ENCODE measurements around the gene RYR2. TPM values are rescaled to one million over a fixed set of nuclear protein-coding genes. Genes with fewer than 3 reads are reported as not detected.

Gene RYR2
- total RNA-seq: 8.7 and 8.8 TPM in 2 replicates

GRCh38 chr1:237041795-237042525, at the start of gene RYR2:
Gene RYR2 (plus strand): TSS chr1:237042184. CDS start chr1:237042522, 338 bp downstream.
- no peaks in the 10 kb centered on the region for H3K9me3 Mint-ChIP-seq
- DNase-seq (ENCODE audit: low spot score): no peak
- H3K36me3 Mint-ChIP-seq (ENCODE audit: low read depth): no peaks in the 10 kb centered on the region
- no peak within 1 kb of the TSS for H3K27ac Mint-ChIP-seq
- intact Hi-C loops (cut with micrococcal nuclease): loop anchor here (10.0 kb wide), 3 partner anchors 263 to 523 kb away; no protein-coding TSS in a partner anchor
- H3K27me3 Mint-ChIP-seq (ENCODE audit: low read depth): peaks cover 46% of the 10 kb centered on the region
- peak within 1 kb of the TSS; percentile 62 for H3K4me3 Mint-ChIP-seq (ENCODE audit: low read depth)
- peaks cover 12% of the 10 kb centered on the region for H3K4me1 Mint-ChIP-seq (ENCODE audit: low read depth)

- Mint-ChIP-seq H3K27me3 (ENCODE audit: low read depth) (no peaks in the 10 kb centered on the region), H3K4me3 (ENCODE audit: low read depth) (no peak overlapping the region), H3K4me1 (ENCODE audit: low read depth) (no peaks in the 10 kb centered on the region), H3K36me3 (ENCODE audit: low read depth) (no peaks in the 10 kb centered on the region), H3K27ac (no peak overlapping the region), H3K9me3 (no peaks in the 10 kb centered on the region)
- intact Hi-C loops (cut with micrococcal nuclease): no loop called here
- DNase-seq (ENCODE audit: low spot score): no peak
Measured at GRCh38 chr1:236992449-236992848, 49.5 kb upstream of the RYR2 start.

GRCh38 chr1:236994450-236994849, 47.5 kb upstream of the RYR2 start:
- H3K36me3 Mint-ChIP-seq (ENCODE audit: low read depth): no peaks in the 10 kb centered on the region

GRCh38 chr1:236997361-236997760, 44.6 kb upstream of the RYR2 start:
- DNase-seq (ENCODE audit: low spot score): no peak
- no peaks in the 10 kb centered on the region for H3K9me3 Mint-ChIP-seq
- intact Hi-C loops (cut with micrococcal nuclease): no loop called here
- H3K36me3 Mint-ChIP-seq (ENCODE audit: low read depth): no peaks in the 10 kb centered on the region
- H3K27ac Mint-ChIP-seq: no peak overlapping the region
- no peak overlapping the region for H3K4me3 Mint-ChIP-seq (ENCODE audit: low read depth)
- no peaks in the 10 kb centered on the region for H3K27me3 Mint-ChIP-seq (ENCODE audit: low read depth)
- H3K4me1 Mint-ChIP-seq (ENCODE audit: low read depth): no peaks in the 10 kb centered on the region

More at GRCh38 chr1:236994450-236994849, 47.5 kb upstream of the RYR2 start:
- Mint-ChIP-seq H3K27me3 (ENCODE audit: low read depth) (no peaks in the 10 kb centered on the region), H3K27ac (no peak overlapping the region), H3K4me3 (ENCODE audit: low read depth) (no peak overlapping the region), H3K9me3 (no peaks in the 10 kb centered on the region), H3K4me1 (ENCODE audit: low read depth) (no peaks in the 10 kb centered on the region)
- DNase-seq (ENCODE audit: low spot score): no peak
- intact Hi-C loops (cut with micrococcal nuclease): no loop called here

GRCh38 chr1:236997882-236998281, 44.1 kb upstream of the RYR2 start:
- no peaks in the 10 kb centered on the region for H3K9me3 Mint-ChIP-seq
- no peak for DNase-seq (ENCODE audit: low spot score)
- H3K4me1 Mint-ChIP-seq (ENCODE audit: low read depth): no peaks in the 10 kb centered on the region
- H3K4me3 Mint-ChIP-seq (ENCODE audit: low read depth): no peak overlapping the region
- H3K27me3 Mint-ChIP-seq (ENCODE audit: low read depth): no peaks in the 10 kb centered on the region
- H3K27ac Mint-ChIP-seq: no peak overlapping the region
- no peaks in the 10 kb centered on the region for H3K36me3 Mint-ChIP-seq (ENCODE audit: low read depth)
- intact Hi-C loops (cut with micrococcal nuclease): no loop called here

- DNase-seq (ENCODE audit: low spot score): no peak
- H3K27me3 Mint-ChIP-seq (ENCODE audit: low read depth): no peaks in the 10 kb centered on the region
- H3K4me3 Mint-ChIP-seq (ENCODE audit: low read depth): no peak overlapping the region
- H3K4me1 Mint-ChIP-seq (ENCODE audit: low read depth): no peaks in the 10 kb centered on the region
- no peaks in the 10 kb centered on the region for H3K9me3 Mint-ChIP-seq
- intact Hi-C loops (cut with micrococcal nuclease): no loop called here
- no peaks in the 10 kb centered on the region for H3K36me3 Mint-ChIP-seq (ENCODE audit: low read depth)
- no peak overlapping the region for H3K27ac Mint-ChIP-seq
Measured at GRCh38 chr1:236998546-236998945, 43.4 kb upstream of the RYR2 start.

- Mint-ChIP-seq H3K4me3 (ENCODE audit: low read depth) (no peak overlapping the region), H3K4me1 (ENCODE audit: low read depth) (no peaks in the 10 kb centered on the region), H3K36me3 (ENCODE audit: low read depth) (no peaks in the 10 kb centered on the region), H3K27ac (no peak overlapping the region), H3K9me3 (no peaks in the 10 kb centered on the region), H3K27me3 (ENCODE audit: low read depth) (no peaks in the 10 kb centered on the region)
- no peak for DNase-seq (ENCODE audit: low spot score)
- intact Hi-C loops (cut with micrococcal nuclease): no loop called here
Measured at GRCh38 chr1:237000191-237000590, 41.8 kb upstream of the RYR2 start.

- H3K27ac Mint-ChIP-seq: no peak overlapping the region
- no peaks in the 10 kb centered on the region for H3K27me3 Mint-ChIP-seq (ENCODE audit: low read depth)
- H3K4me3 Mint-ChIP-seq (ENCODE audit: low read depth): no peak overlapping the region
- intact Hi-C loops (cut with micrococcal nuclease): no loop called here
- no peaks in the 10 kb centered on the region for H3K9me3 Mint-ChIP-seq
- H3K4me1 Mint-ChIP-seq (ENCODE audit: low read depth): no peaks in the 10 kb centered on the region
- no peaks in the 10 kb centered on the region for H3K36me3 Mint-ChIP-seq (ENCODE audit: low read depth)
- DNase-seq (ENCODE audit: low spot score): no peak
Measured at GRCh38 chr1:237003516-237003915, 38.5 kb upstream of the RYR2 start.

GRCh38 chr1:237004116-237004515, 37.9 kb upstream of the RYR2 start, which contains the start of gene MT1HL1:
Gene MT1HL1 (minus strand): TSS chr1:237004441. CDS start chr1:237004372, 69 bp downstream.
- H3K27me3 Mint-ChIP-seq (ENCODE audit: low read depth): no peaks in the 10 kb centered on the region
- no peaks in the 10 kb centered on the region for H3K36me3 Mint-ChIP-seq (ENCODE audit: low read depth)
- H3K4me3 Mint-ChIP-seq (ENCODE audit: low read depth): no peak within 1 kb of the TSS
- no peaks in the 10 kb centered on the region for H3K4me1 Mint-ChIP-seq (ENCODE audit: low read depth)
- intact Hi-C loops (cut with micrococcal nuclease): no loop called here
- no peak within 1 kb of the TSS for H3K27ac Mint-ChIP-seq
- no peak for DNase-seq (ENCODE audit: low spot score)
- no peaks in the 10 kb centered on the region for H3K9me3 Mint-ChIP-seq

GRCh38 chr1:237005674-237006073, 36.3 kb upstream of the RYR2 start:
- H3K4me3 Mint-ChIP-seq (ENCODE audit: low read depth): no peak overlapping the region
- H3K27ac Mint-ChIP-seq: no peak overlapping the region
- no peaks in the 10 kb centered on the region for H3K4me1 Mint-ChIP-seq (ENCODE audit: low read depth)
- intact Hi-C loops (cut with micrococcal nuclease): no loop called here
- no peaks in the 10 kb centered on the region for H3K27me3 Mint-ChIP-seq (ENCODE audit: low read depth)
- no peak for DNase-seq (ENCODE audit: low spot score)
- H3K36me3 Mint-ChIP-seq (ENCODE audit: low read depth): no peaks in the 10 kb centered on the region
- H3K9me3 Mint-ChIP-seq: no peaks in the 10 kb centered on the region

GRCh38 chr1:237007147-237007881, 34.7 kb upstream of the RYR2 start:
- Mint-ChIP-seq H3K9me3 (no peaks in the 10 kb centered on the region), H3K4me3 (ENCODE audit: low read depth) (no peak overlapping the region), H3K4me1 (ENCODE audit: low read depth) (no peaks in the 10 kb centered on the region), H3K36me3 (ENCODE audit: low read depth) (no peaks in the 10 kb centered on the region), H3K27me3 (ENCODE audit: low read depth) (no peaks in the 10 kb centered on the region), H3K27ac (no peak overlapping the region)
- DNase-seq (ENCODE audit: low spot score): no peak
- intact Hi-C loops (cut with micrococcal nuclease): no loop called here

GRCh38 chr1:237009611-237010010, 32.4 kb upstream of the RYR2 start:
- no peaks in the 10 kb centered on the region for H3K36me3 Mint-ChIP-seq (ENCODE audit: low read depth)
- DNase-seq (ENCODE audit: low spot score): no peak
- no peak overlapping the region for H3K4me3 Mint-ChIP-seq (ENCODE audit: low read depth)
- H3K27me3 Mint-ChIP-seq (ENCODE audit: low read depth): no peaks in the 10 kb centered on the region
- H3K4me1 Mint-ChIP-seq (ENCODE audit: low read depth): no peaks in the 10 kb centered on the region
- intact Hi-C loops (cut with micrococcal nuclease): no loop called here
- H3K27ac Mint-ChIP-seq: no peak overlapping the region
- no peaks in the 10 kb centered on the region for H3K9me3 Mint-ChIP-seq

- Mint-ChIP-seq H3K4me1 (ENCODE audit: low read depth) (no peaks in the 10 kb centered on the region), H3K36me3 (ENCODE audit: low read depth) (no peaks in the 10 kb centered on the region), H3K27ac (no peak overlapping the region), H3K9me3 (no peaks in the 10 kb centered on the region), H3K4me3 (ENCODE audit: low read depth) (no peak overlapping the region), H3K27me3 (ENCODE audit: low read depth) (no peaks in the 10 kb centered on the region)
- no peak for DNase-seq (ENCODE audit: low spot score)
- intact Hi-C loops (cut with micrococcal nuclease): no loop called here
Measured at GRCh38 chr1:237011432-237011831, 30.6 kb upstream of the RYR2 start.

All from activated T-helper 2 cell treated with anti-CD3 and anti-CD28 coated beads, Interferon-gamma antibody, Interleukin-2, Interleukin-4, amounts not matched to agents 10 μg/mL and 5 μg/mL and 100 μg/mL, durations not matched to agents 14 hours and 24 hours and 36 hours (primary cell).